GM12878 (cell line): Measurements from ENCODE around the gene PIWIL4. TPM values are rescaled to one million over a fixed set of nuclear protein-coding genes. Genes with fewer than 3 reads are reported as not detected.

ENCODE experiments used
- ATAC-seq: fragments of 200-7000 bp; cut with Tn5 transposase; 3 replicates; pipeline ENCODE4 v1.9.1; 2020; ENCODE audit warnings: mild to moderate bottlenecking, moderate library complexity
- BruUV-seq: library from RNA; stranded (reverse); fragments of 400-500 nt; replicated peaks from 2 replicates; lab custom pipeline; 2021; lab: Mats Ljungman, UMichigan
- CTCF ChIA-PET: fragments of 300-600 bp; sonication (Branson Sonifier 250); formaldehyde crosslinking; extraction: SDS; loops from one replicate; lab custom pipeline; 2021; ENCODE audit warnings: inconsistent platforms; lab: Yijun Ruan, JAX
- POLR2A ChIA-PET: fragments of 350-600 bp; formaldehyde crosslinking; extraction: SDS; loops from one replicate; lab custom pipeline; 2021; ENCODE audit warnings: inconsistent platforms; lab: Charles Lee
- RAD21 ChIA-PET: fragments of 300-600 bp; sonication (Branson Sonifier 250); formaldehyde crosslinking; loops from one replicate; lab custom pipeline; 2023; ENCODE audit warnings: antibody characterized with exemption; ENCODE audit not compliant: unreplicated experiment; lab: Charles Lee
- SMC1A ChIA-PET: fragments of 300-600 bp; sonication (Branson Sonifier 250); formaldehyde crosslinking; loops from one replicate; lab custom pipeline; 2023; ENCODE audit not compliant: unreplicated experiment, uncharacterized antibody; lab: Charles Lee
- DNase-seq: peaks from one replicate; pipeline ENCODE4 v3.0.0-alpha.2; 2011; ENCODE audit warnings: low read depth, low spot score
- FAIRE-seq: peaks from 3 replicates; lab custom pipeline; 2011; peaks lifted over from hg19 to GRCh38; lab: Jason Lieb, UNC
- H2AFZ ChIP-seq: 2 replicates; pipeline ENCODE4 v1.6.0; 2011; ENCODE audit warnings: low read depth, low read length, control low read depth; ENCODE audit not compliant: control insufficient read depth
- H3K27ac ChIP-seq: 2 replicates; pipeline ENCODE4 v1.5.1; 2011; ENCODE audit warnings: control low read depth; ENCODE audit not compliant: control insufficient read depth, insufficient read depth
- H3K27me3 ChIP-seq, 2 experiments: replicated peaks in 1 of 2; 2 replicates each; pipeline versions ENCODE4 v1.6.0 to v1.6.1; 2011; ENCODE audit warnings: low read length in 1 of 2; ENCODE audit not compliant: control insufficient read depth in 2 of 2, insufficient read depth in 2 of 2
- H3K36me3 ChIP-seq, 2 experiments: 2 replicates each; pipeline ENCODE4 v1.5.1; 2011; ENCODE audit warnings: low read length in 1 of 2; ENCODE audit not compliant: control insufficient read depth in 2 of 2, insufficient read depth in 2 of 2
- H3K4me1 ChIP-seq: 2 replicates; pipeline ENCODE4 v1.6.1; 2011; ENCODE audit warnings: mild to moderate bottlenecking, low read length, moderate library complexity, mixed read lengths; ENCODE audit not compliant: control insufficient read depth, insufficient read depth
- H3K4me2 ChIP-seq: 2 replicates; pipeline ENCODE4 v1.6.0; 2011; ENCODE audit warnings: control low read depth; ENCODE audit not compliant: control insufficient read depth, insufficient read depth
- H3K4me3 ChIP-seq: fragments of 200-600 bp; sonication (generic); 2 replicates; pipeline ENCODE4 v1.5.1; 2016
- H3K79me2 ChIP-seq: 2 replicates; pipeline ENCODE4 v1.6.0; 2011; ENCODE audit warnings: low read length; ENCODE audit not compliant: control insufficient read depth, insufficient read depth
- H3K9ac ChIP-seq: 2 replicates; pipeline ENCODE4 v1.8.0; 2011; ENCODE audit warnings: low read length, control low read depth, mixed read lengths; ENCODE audit not compliant: control insufficient read depth, insufficient read depth
- H3K9me3 ChIP-seq: replicated peaks from 3 replicates; pipeline ENCODE4 v1.5.1; 2011; ENCODE audit warnings: mild to moderate bottlenecking, low read length; ENCODE audit not compliant: control insufficient read depth, insufficient read depth
- H4K20me1 ChIP-seq: 2 replicates; pipeline ENCODE4 v1.6.0; 2011; ENCODE audit not compliant: control insufficient read depth, insufficient read depth
- BHLHE40 ChIP-seq, 2 experiments: fragments of 450-650 bp in 1 of 2; IDR thresholded peaks; 2 replicates each; pipeline ENCODE4 v1.6.1; 2011 to 2017; ENCODE audit warnings: low read depth in 2 of 2, borderline replicate concordance in 1 of 2, improper control_type of control experiment in 1 of 2, low read length in 1 of 2, mild to moderate bottlenecking in 1 of 2
- BRCA1 ChIP-seq: IDR thresholded peaks from 2 replicates; pipeline ENCODE4 v1.6.1; 2011; ENCODE audit warnings: low read depth, low read length, improper control_type of control experiment
- ESRRA ChIP-seq: IDR thresholded peaks from 2 replicates; pipeline ENCODE4 v1.6.1; 2012; ENCODE audit warnings: mild to moderate bottlenecking, low read length, improper control_type of control experiment
- ETV6 ChIP-seq, 2 experiments: fragments of 450-650 bp in 1 of 2; IDR thresholded peaks in 1 of 2; conservative IDR thresholded peaks in 1 of 2; 2 replicates each; pipeline ENCODE4 v1.6.1; 2014; ENCODE audit warnings: antibody characterized with exemption in 1 of 2, borderline replicate concordance in 1 of 2, low read depth in 1 of 2, mild to moderate bottlenecking in 1 of 2, moderate library complexity in 1 of 2
- FOXM1 ChIP-seq: IDR thresholded peaks from 2 replicates; pipeline ENCODE4 v1.6.1; 2012; ENCODE audit warnings: low read depth, mild to moderate bottlenecking, inconsistent platforms, low read length, moderate library complexity
- MAX ChIP-seq: IDR thresholded peaks from 2 replicates; pipeline ENCODE4 v1.6.1; 2012; ENCODE audit warnings: low read depth, low read length, improper control_type of control experiment
- MEF2A ChIP-seq: IDR thresholded peaks from 2 replicates; pipeline ENCODE4 v1.6.1; 2011; ENCODE audit warnings: low read depth, mild to moderate bottlenecking, low read length, moderate library complexity; ENCODE audit not compliant: insufficient read depth
- MTA2 ChIP-seq: fragments of 450-650 bp; IDR thresholded peaks from 2 replicates; pipeline ENCODE4 v1.6.1; 2016; ENCODE audit warnings: low read depth, mild to moderate bottlenecking, moderate library complexity
- PAX8 ChIP-seq: fragments of 450-650 bp; IDR thresholded peaks from 2 replicates; pipeline ENCODE4 v1.6.1; 2017; ENCODE audit warnings: mild to moderate bottlenecking, moderate library complexity
- PKNOX1 ChIP-seq: fragments of 450-650 bp; IDR thresholded peaks from 2 replicates; pipeline ENCODE4 v1.6.1; 2016; ENCODE audit warnings: mild to moderate bottlenecking
- POLR2AphosphoS2 ChIP-seq: IDR thresholded peaks from 2 replicates; pipeline ENCODE4 v1.6.1; 2011; ENCODE audit warnings: low read depth, mild to moderate bottlenecking, low read length, improper control_type of control experiment, moderate library complexity
- RBBP5 ChIP-seq: fragments of 200-600 bp; sonication (generic); conservative IDR thresholded peaks from 2 replicates; pipeline ENCODE4 v1.6.1; 2016
- RUNX3 ChIP-seq: IDR thresholded peaks from 2 replicates; pipeline ENCODE4 v1.6.1; 2012; ENCODE audit warnings: low read length, inconsistent platforms
- SMC3 ChIP-seq: IDR thresholded peaks from 2 replicates; pipeline ENCODE4 v1.6.1; 2011; ENCODE audit warnings: low read length, improper control_type of control experiment, borderline replicate concordance
- TARDBP ChIP-seq: IDR thresholded peaks from 2 replicates; pipeline ENCODE4 v1.6.1; 2016; ENCODE audit warnings: borderline replicate concordance
- WGBS: methylation state at CpG from one replicate; pipeline ENCODE4 v1.1.6; 2016; ENCODE audit warnings: low lambda C conversion rate; ENCODE audit not compliant: insufficient replicate concordance, insufficient coverage; ENCODE audit errors: missing lambda C conversion rate; 5-methylcytosine and 5-hydroxymethylcytosine counted together
- in situ Hi-C: fragments of 300-500 bp; cut with MboI; formaldehyde crosslinking; loops from 9 replicates; pipeline ENCODE4 v1.14.3; 2018; ENCODE audit warnings: mixed read lengths
- intact Hi-C: fragments of 100-400 bp; cut with micrococcal nuclease; formaldehyde crosslinking; loops from one replicate; pipeline ENCODE4 v1.14.2; 2022; ENCODE audit not compliant: unreplicated experiment
- polyA plus RNA-seq, 11 experiments: library from polyadenylated mRNA; depleted of rRNA in 4 of 11; unstranded in 6 of 11; stranded (reverse) in 5 of 11; fragments of >200 nt; fragmentation: Nextera tagmentation in 4 of 11; fragmentation: Illumina TruSeq in 1 of 11; extraction: Ambion mirVana in 4 of 11; extraction: Trizol in 1 of 11; gene quantifications; 1 replicate in 1 of 11; 2 replicates in 10 of 11; pipeline versions ENCODE4 v1.2.1 to v1.2.3, GENCODE V29; 2011 to 2016; ENCODE audit warnings: inconsistent platforms in 2 of 11, missing spikeins in 2 of 11, low read depth in 1 of 11
- total RNA-seq, 4 experiments: library from RNA; depleted of rRNA in 3 of 4; stranded (reverse); fragments of >200 nt in 3 of 4; fragmentation: Illumina TruSeq in 1 of 4; extraction: Trizol in 1 of 4; gene quantifications; 2 replicates each; pipeline versions ENCODE4 v1.2.1 to v1.2.3, GENCODE V29; 2013 to 2021

PIWIL4 gene
- total and polyA plus RNA-seq, 10 of the 15 experiments (the other 5 are each of a cell fraction or from before 2014, with no cell fraction given) = 0.23 to 13.3 (median 0.47) TPM

- BruUV-seq = no TSS peak
- ChIA-PET RAD21 (no interaction called here), CTCF (no interaction called here), POLR2A (no interaction called here), SMC1A (no interaction called here)
- Histone ChIP-seq H3K79me2 (no peaks in the 10 kb centered on the region), H3K27me3 (peaks cover 0 to 9% of the 10 kb centered on the region in 2 experiments; a peak in 1 of 4 replicates), H3K9ac (no peak overlapping the region), H3K36me3 (no peaks in the 10 kb centered on the region), H3K4me3 (no peak overlapping the region), H3K9me3 (no peaks in the 10 kb centered on the region; the same call in 2 of the 3 replicates), H4K20me1 (no peaks in the 10 kb centered on the region), H2AFZ (no peak overlapping the region), H3K4me2 (no peak overlapping the region), H3K4me1 (no peaks in the 10 kb centered on the region), H3K27ac (no peak overlapping the region)
- intact Hi-C loops = no loop called here
- FAIRE-seq (no peak), DNase-seq (no peak), ATAC-seq (peak; percentile 71)
- no peak for TF ChIP-seq BRCA1
- no peak for TF ChIP-seq ETV6 (conservative IDR thresholded peaks at IDR 0.05 in 1 of 2, IDR thresholded peaks at IDR 0.05 in 1 of 2; ENCODE audit: borderline replicate concordance in 1 of 2, low read depth in 1 of 2)
- peak; percentile 35; the same call in 1 of the 2 replicates for TF ChIP-seq RUNX3
- WGBS = 0% methylated on average over 1 of the region's 1 CpG
- in situ Hi-C loops = no loop called here
Measured at GRCh38 chr11:94661444-94661843, 94.3 kb downstream of the PIWIL4 start.

GRCh38 chr11:94662065-94662779, 95.1 kb downstream of the PIWIL4 start:
- in situ Hi-C loops (no loop called here), intact Hi-C loops (no loop called here)
- no peak for DNase-seq
- Histone ChIP-seq H3K9ac (no peak overlapping the region), H3K9me3 (no peaks in the 10 kb centered on the region; the same call in 2 of the 3 replicates), H2AFZ (no peak overlapping the region), H3K4me3 (no peak overlapping the region), H3K27ac (no peak overlapping the region), H3K27me3 (peaks cover 0 to 9% of the 10 kb centered on the region in 2 experiments; a peak in 1 of 4 replicates), H3K79me2 (no peaks in the 10 kb centered on the region), H4K20me1 (no peaks in the 10 kb centered on the region), H3K4me1 (no peaks in the 10 kb centered on the region), H3K4me2 (no peak overlapping the region), H3K36me3 (no peaks in the 10 kb centered on the region)
- ChIA-PET CTCF (interaction anchor here (1.1 to 1.4 kb wide), 2 partner anchors 10 to 39 kb away, joined by 3 to 4 read pairs; no protein-coding TSS in a partner anchor), RAD21 (no interaction called here), POLR2A (no interaction called here), SMC1A (no interaction called here)
- peak; percentile 72 for ATAC-seq
- FAIRE-seq = no peak
- BruUV-seq = no TSS peak
- 19% methylated on average over 4 of the region's 4 CpGs for WGBS
- no peak for TF ChIP-seq POLR2AphosphoS2
- no peak for TF ChIP-seq FOXM1
- TF ChIP-seq PAX8 = no peak
- no peak for TF ChIP-seq ESRRA
- no peak for TF ChIP-seq MTA2
- no peak for TF ChIP-seq MEF2A
- no peak for TF ChIP-seq MAX
- no peak for TF ChIP-seq TARDBP
- no peak for TF ChIP-seq RBBP5
- no peak for TF ChIP-seq BHLHE40 (IDR thresholded peaks at IDR 0.05; ENCODE audit: borderline replicate concordance in 1 of 2, low read depth in 2 of 2, low read length in 1 of 2)
- TF ChIP-seq PKNOX1 = no peak
- TF ChIP-seq SMC3 = no peak
